K562 (cell line): ENCODE results near the gene PHPT1. TPM values are rescaled to one million over a fixed set of nuclear protein-coding genes. Genes with fewer than 3 reads are reported as not detected.

Experiments
- DLX4 ChIP-seq: fragments of 250-450 bp; sonication (Bioruptor Pico); IDR thresholded peaks from 2 replicates; pipeline ENCODE4 v1.6.1; 2021; ENCODE audit warnings: mild to moderate bottlenecking
- E2F4 ChIP-seq: sonication (generic); formaldehyde crosslinking; IDR thresholded peaks from 2 replicates; pipeline ENCODE4 v1.8.0; 2022; ENCODE audit warnings: mild to moderate bottlenecking, low read depth, missing genetic modification reagents
- E2F6 ChIP-seq, 2 experiments: IDR thresholded peaks; 2 replicates each; pipeline ENCODE4 v1.6.1; 2011; ENCODE audit warnings: borderline replicate concordance in 1 of 2, control low read depth in 1 of 2, low read depth in 1 of 2, low read length in 1 of 2, mild to moderate bottlenecking in 1 of 2, mixed read lengths in 1 of 2, moderate library complexity in 1 of 2; ENCODE audit not compliant: insufficient read depth in 1 of 2, insufficient read length in 1 of 2, poor library complexity in 1 of 2, severe bottlenecking in 1 of 2; ENCODE audit errors: extremely low read depth in 1 of 2
- FOXJ3 ChIP-seq: sonication (generic); formaldehyde crosslinking; IDR thresholded peaks from 2 replicates; pipeline ENCODE4 v1.4.0; 2020; ENCODE audit warnings: mild to moderate bottlenecking, missing genetic modification reagents
- GMEB1 ChIP-seq: fragments of 250-450 bp; sonication (Bioruptor Pico); IDR thresholded peaks from 2 replicates; pipeline ENCODE4 v1.4.0; 2020; ENCODE audit warnings: mild to moderate bottlenecking
- HMGXB4 ChIP-seq: sonication (generic); formaldehyde crosslinking; IDR thresholded peaks from 2 replicates; pipeline ENCODE4 v1.8.1; 2023; ENCODE audit warnings: mild to moderate bottlenecking, missing genetic modification reagents
- HNRNPLL ChIP-seq: fragments of 200-400 bp; formaldehyde crosslinking; IDR thresholded peaks from 2 replicates; pipeline ENCODE4 v1.6.1; 2017; ENCODE audit warnings: low read length, low read depth, mild to moderate bottlenecking; ENCODE audit not compliant: poor library complexity, severe bottlenecking
- NR0B1 ChIP-seq: fragments of 450-650 bp; IDR thresholded peaks from one replicate; pipeline ENCODE4 v1.6.1; 2018; ENCODE audit warnings: mild to moderate bottlenecking, moderate library complexity; ENCODE audit not compliant: partially characterized antibody
- RB1 ChIP-seq: fragments of 450-650 bp; IDR thresholded peaks from 2 replicates; pipeline ENCODE4 v1.6.1; 2017; ENCODE audit warnings: low read depth, mild to moderate bottlenecking
- TCF7L2 ChIP-seq: fragments of 150-350 bp; IDR thresholded peaks from 2 replicates; pipeline ENCODE4 v1.6.1; 2016; ENCODE audit warnings: low read depth, mild to moderate bottlenecking, low read length, moderate library complexity
- ZNF507 ChIP-seq: conservative IDR thresholded peaks from 2 replicates; pipeline ENCODE4 v1.6.1; 2017; ENCODE audit warnings: missing genetic modification characterization, missing compliant biosample characterization
- ZNF609 ChIP-seq: sonication (generic); formaldehyde crosslinking; IDR thresholded peaks from 2 replicates; pipeline ENCODE4 v1.8.1; 2023; ENCODE audit warnings: missing genetic modification reagents, mild to moderate bottlenecking, borderline replicate concordance
- polyA plus RNA-seq, 8 experiments: library from polyadenylated mRNA; depleted of rRNA in 4 of 8; stranded (reverse) in 5 of 8; unstranded in 3 of 8; fragments of >200 nt; fragmentation: Nextera tagmentation in 2 of 8; fragmentation: Illumina TruSeq in 1 of 8; extraction: Ambion mirVana in 2 of 8; extraction: Trizol in 1 of 8; gene quantifications; 2 replicates each; pipeline versions ENCODE4 v1.2.1 to v1.2.3, GENCODE V29; 2011 to 2014; ENCODE audit warnings: inconsistent platforms in 1 of 8, missing spikeins in 1 of 8
- total RNA-seq, 7 experiments: library from RNA; depleted of rRNA in 6 of 7; stranded (reverse); fragments of >200 nt in 6 of 7; fragmentation: Illumina TruSeq in 2 of 7; extraction: Trizol in 2 of 7; gene quantifications; 2 replicates each; pipeline versions ENCODE4 v1.2.1 to v1.2.3, GENCODE V29; 2011 to 2021; ENCODE audit warnings: low replicate concordance in 1 of 7

The PHPT1 gene
- total and polyA plus RNA-seq, 9 of the 15 experiments (the other 6 are each of a cell fraction or from before 2014, with no cell fraction given), result 20.9 to 166 (median 129) TPM

GRCh38 chr9:136885950-136886578, 36.9 kb downstream of the PHPT1 start, which contains the start of gene TRAF2 (continued):
- TF ChIP-seq RB1, result peak; percentile 89
- TF ChIP-seq E2F4 (CRISPR knock-in tag), result no peak
- no peak for TF ChIP-seq ZNF609 (CRISPR knock-in tag)
- no peak for TF ChIP-seq HMGXB4
- TF ChIP-seq ZNF507, result no peak
- TF ChIP-seq GMEB1 (CRISPR knock-in tag), result peak; percentile 76
- TF ChIP-seq FOXJ3, result no peak
- TF ChIP-seq DLX4, result no peak
- peak in 1 of 2 experiments; percentile 80 for TF ChIP-seq E2F6 (IDR thresholded peaks at IDR 0.05; ENCODE audit: borderline replicate concordance in 1 of 2, extremely low read depth in 1 of 2, insufficient read depth in 1 of 2, insufficient read length in 1 of 2, low read depth in 1 of 2, low read length in 1 of 2, poor library complexity in 1 of 2, severe bottlenecking in 1 of 2)
- no peak for TF ChIP-seq NR0B1
- no peak for TF ChIP-seq TCF7L2
- peak; percentile 77 for TF ChIP-seq HNRNPLL
